DOHH2 (cell line): Measurements from ENCODE around the gene ADAP2.

Experiments used
- H3F3A ChIP-seq: fragments of 200-600 bp; sonication (generic), shearing (Covaris generic); 2 replicates; pipeline ENCODE4 v1.6.0; 2016; ENCODE audit warnings: antibody characterized with exemption, mild to moderate bottlenecking; ENCODE audit not compliant: control insufficient read depth, insufficient read depth
- H3K27ac ChIP-seq: fragments of 200-600 bp; sonication (generic); 2 replicates; pipeline ENCODE4 v1.5.1; 2014; ENCODE audit warnings: low read depth, mild to moderate bottlenecking, low read length, moderate library complexity
- H3K27me3 ChIP-seq: fragments of 200-600 bp; sonication (generic); 2 replicates; pipeline ENCODE4 v1.6.1; 2014; ENCODE audit warnings: mild to moderate bottlenecking, low read length, mixed read lengths; ENCODE audit not compliant: control insufficient read depth
- H3K36me3 ChIP-seq: fragments of 200-600 bp; sonication (generic); 2 replicates; pipeline ENCODE4 v1.6.1; 2014; ENCODE audit warnings: mild to moderate bottlenecking, low read length, moderate library complexity, mixed read lengths; ENCODE audit not compliant: control insufficient read depth
- H3K4me1 ChIP-seq: fragments of 200-600 bp; sonication (generic); 2 replicates; pipeline ENCODE4 v1.6.1; 2014; ENCODE audit warnings: mild to moderate bottlenecking, low read length, mixed read lengths; ENCODE audit not compliant: control insufficient read depth
- H3K4me2 ChIP-seq: fragments of 200-600 bp; sonication (generic); 2 replicates; pipeline ENCODE4 v1.6.0; 2014; ENCODE audit warnings: mild to moderate bottlenecking, low read length, moderate library complexity
- H3K4me3 ChIP-seq: fragments of 200-600 bp; sonication (generic); 2 replicates; pipeline ENCODE4 v1.5.1; 2014; ENCODE audit warnings: mild to moderate bottlenecking, low read length, mixed read lengths
- H3K79me2 ChIP-seq: fragments of 200-600 bp; sonication (generic); 2 replicates; pipeline ENCODE4 v1.6.1; 2014; ENCODE audit warnings: mild to moderate bottlenecking, low read length, mixed read lengths; ENCODE audit not compliant: control insufficient read depth
- H3K9me2 ChIP-seq: fragments of 200-600 bp; sonication (generic); replicated peaks from 2 replicates; pipeline ENCODE4 v1.6.1; 2014; ENCODE audit warnings: mild to moderate bottlenecking, low read length, mixed read lengths; ENCODE audit not compliant: control insufficient read depth
- H3K9me3 ChIP-seq: fragments of 200-600 bp; sonication (generic); 2 replicates; pipeline ENCODE4 v1.6.1; 2014; ENCODE audit warnings: antibody characterized with exemption, low read length, mixed read lengths; ENCODE audit not compliant: control insufficient read depth, insufficient read depth
- H4K20me1 ChIP-seq: fragments of 200-600 bp; sonication (generic); 2 replicates; pipeline ENCODE4 v1.6.0; 2014; ENCODE audit warnings: low read depth, mild to moderate bottlenecking, antibody characterized with exemption, low read length, moderate library complexity; ENCODE audit not compliant: control insufficient read depth, insufficient read depth
- CTCF ChIP-seq: fragments of 200-600 bp; sonication (generic); IDR thresholded peaks from one replicate; pipeline ENCODE4 v1.5.1; 2014; ENCODE audit warnings: antibody characterized with exemption, mild to moderate bottlenecking, low read depth, low read length; ENCODE audit not compliant: poor library complexity, severe bottlenecking
- EZH2phosphoT487 ChIP-seq: fragments of 200-600 bp; sonication (generic); IDR thresholded peaks from 2 replicates; pipeline ENCODE4 v1.6.1; 2017; ENCODE audit warnings: borderline replicate concordance, mild to moderate bottlenecking, antibody characterized with exemption, low read length, moderate library complexity, mixed read lengths

ADAP2 gene

GRCh38 chr17:30956764-30957374 is 35.1 kb downstream of the ADAP2 start:
- H3K4me2 ChIP-seq: peak overlapping the region; percentile 61
- H3K9me2 ChIP-seq: no peaks in the 10 kb centered on the region
- no peaks in the 10 kb centered on the region for H4K20me1 ChIP-seq
- H3K4me3 ChIP-seq: no peak overlapping the region; the same call in 1 of the 2 replicates
- no peaks in the 10 kb centered on the region for H3K9me3 ChIP-seq
- no peaks in the 10 kb centered on the region for H3K79me2 ChIP-seq
- peaks cover 88% of the 10 kb centered on the region for H3K4me1 ChIP-seq
- peak overlapping the region; percentile 19 for H3K27ac ChIP-seq
- no peaks in the 10 kb centered on the region; the same call in 1 of the 2 replicates for H3K36me3 ChIP-seq
- TF ChIP-seq EZH2phosphoT487 (no peak), CTCF (no peak)
- H3F3A ChIP-seq: peaks cover 12% of the 10 kb centered on the region
- H3K27me3 ChIP-seq: no peaks in the 10 kb centered on the region

GRCh38 chr17:30957741-30958140 is 36.0 kb downstream of the ADAP2 start:
- Histone ChIP-seq H3K27ac (peak overlapping the region; percentile 70), H3K4me2 (peak overlapping the region; percentile 61), H3K27me3 (no peaks in the 10 kb centered on the region), H3K9me3 (no peaks in the 10 kb centered on the region), H3K4me1 (peaks cover 88% of the 10 kb centered on the region), H3K9me2 (no peaks in the 10 kb centered on the region), H3K79me2 (no peaks in the 10 kb centered on the region), H3K36me3 (no peaks in the 10 kb centered on the region), H3F3A (peaks cover 12% of the 10 kb centered on the region), H3K4me3 (peak overlapping the region; percentile 47), H4K20me1 (no peaks in the 10 kb centered on the region)
- TF ChIP-seq CTCF: no peak
- TF ChIP-seq EZH2phosphoT487: no peak

- Histone ChIP-seq H3F3A (peaks cover 12% of the 10 kb centered on the region), H4K20me1 (no peaks in the 10 kb centered on the region), H3K4me2 (peak overlapping the region; percentile 61), H3K4me3 (peak overlapping the region; percentile 47), H3K27me3 (no peaks in the 10 kb centered on the region), H3K27ac (peak overlapping the region; percentile 70), H3K36me3 (no peaks in the 10 kb centered on the region), H3K9me3 (no peaks in the 10 kb centered on the region), H3K9me2 (no peaks in the 10 kb centered on the region), H3K79me2 (no peaks in the 10 kb centered on the region), H3K4me1 (peaks cover 87% of the 10 kb centered on the region)
- TF ChIP-seq EZH2phosphoT487: no peak
Measured at GRCh38 chr17:30958187-30958586, 36.4 kb downstream of the ADAP2 start.
